Stimulated activated naive CD8-positive, alpha-beta T cell treated with anti-CD3 and anti-CD28 coated beads, Interleukin-15, Interleukin-2, amounts not matched to agents 100 U/mL and 50 U/mL, for 24 hours (primary cell): ENCODE results near the gene ADAMTSL1.

ENCODE experiments used
- ATAC-seq: fragments of 150-1000 bp; cut with Tn5 transposase; one replicate; pipeline ENCODE4 v1.10.0; 2021
- DNase-seq: peaks from one replicate; pipeline ENCODE4 v3.0.0; 2021

The ADAMTSL1 gene

DNA sequence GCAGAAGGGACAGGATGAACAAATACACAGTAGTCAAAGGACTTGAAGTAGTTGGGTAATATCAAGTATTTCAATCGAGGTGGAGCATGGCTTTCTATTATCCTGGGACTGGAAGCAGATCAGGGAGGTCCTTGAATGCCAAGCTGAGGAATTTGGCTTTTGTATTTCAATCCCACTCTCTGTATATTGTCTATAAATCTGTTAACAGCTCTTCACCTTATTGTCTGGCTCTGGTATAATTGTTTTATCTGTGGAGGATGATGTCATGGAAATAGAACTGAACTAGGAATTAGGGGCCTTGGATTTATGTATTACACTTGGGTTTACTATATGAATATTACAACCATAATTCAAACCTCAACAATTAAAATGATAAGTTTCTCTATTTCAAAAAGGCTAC lies 6.3 kb upstream of the ADAMTSL1 start:
- ATAC-seq (no peak), DNase-seq (no peak)

GRCh38 chr9:18472435-18472834 lies 1.5 kb upstream of the ADAMTSL1 start:
- ATAC-seq: no peak
- no peak for DNase-seq

DNA sequence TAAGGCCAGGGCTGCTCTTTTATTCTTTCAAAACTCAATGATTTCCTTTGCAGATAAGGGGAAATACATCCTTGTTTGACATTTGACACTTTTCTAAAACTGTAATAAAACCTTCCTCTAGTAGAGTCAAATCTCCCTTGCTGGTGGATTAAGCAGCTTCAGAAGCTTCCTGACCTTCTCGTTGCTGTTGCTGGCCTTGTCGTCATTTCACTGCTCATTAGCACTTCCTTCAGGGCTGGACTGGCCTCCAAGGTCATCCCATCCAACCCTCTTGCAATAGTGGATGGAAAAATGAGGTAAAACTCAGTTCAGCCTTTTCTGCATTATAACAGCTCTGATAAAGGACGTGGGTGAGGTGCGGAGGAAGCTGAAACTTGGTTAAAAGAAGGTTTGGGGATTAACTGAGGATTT lies 1.1 kb upstream of the ADAMTSL1 start:
- ATAC-seq (no peak), DNase-seq (no peak)

DNA sequence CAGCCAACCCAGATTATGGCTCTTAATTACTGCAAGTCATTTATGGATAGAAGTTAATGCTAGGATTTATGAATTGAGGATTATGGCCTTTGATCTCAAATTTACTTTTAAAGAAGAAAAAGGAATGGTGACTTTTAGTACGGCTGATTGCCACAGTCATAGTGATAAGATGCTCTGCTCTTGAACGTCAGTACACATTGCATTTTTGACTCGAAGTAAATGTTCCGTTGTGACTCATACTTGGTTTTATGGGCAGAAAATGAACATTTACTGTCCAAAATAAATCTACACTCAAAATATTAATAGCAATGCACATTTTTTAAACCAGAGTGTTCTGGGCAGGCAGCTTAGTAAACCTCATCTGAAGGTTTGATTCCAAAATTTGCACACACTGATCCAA lies 830 bp downstream of the ADAMTSL1 start:
- DNase-seq (no peak), ATAC-seq (no peak)

DNA sequence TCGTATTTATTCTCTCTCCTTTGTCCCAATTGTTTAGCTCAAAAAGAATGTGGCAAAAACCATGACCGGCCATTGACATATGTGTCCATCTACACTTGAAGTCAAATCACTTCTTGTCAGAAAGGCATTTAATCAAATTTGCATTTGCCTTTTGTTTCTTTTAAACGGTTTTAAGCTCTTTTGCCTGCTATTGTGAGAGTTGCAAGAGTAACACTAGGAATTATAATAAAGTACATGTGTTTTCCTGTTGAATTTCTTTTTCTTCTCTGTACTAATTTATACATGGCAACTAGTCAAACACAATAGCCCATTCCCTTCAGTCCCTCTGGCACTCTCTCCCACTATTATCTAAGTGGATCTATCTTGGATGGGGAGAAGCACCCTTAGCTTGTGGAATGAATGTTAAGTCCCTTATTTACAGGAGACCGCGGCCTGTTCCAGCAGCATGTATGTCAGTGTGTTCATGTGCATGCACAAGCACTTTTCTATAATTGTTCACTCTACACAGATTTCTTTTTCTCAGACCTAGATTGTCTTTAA lies 3.2 kb downstream of the ADAMTSL1 start:
- ATAC-seq (no peak), DNase-seq (no peak)

GRCh38 chr9:18477719-18478118 lies 3.8 kb downstream of the ADAMTSL1 start:
- no peak for ATAC-seq
- DNase-seq: no peak

DNA sequence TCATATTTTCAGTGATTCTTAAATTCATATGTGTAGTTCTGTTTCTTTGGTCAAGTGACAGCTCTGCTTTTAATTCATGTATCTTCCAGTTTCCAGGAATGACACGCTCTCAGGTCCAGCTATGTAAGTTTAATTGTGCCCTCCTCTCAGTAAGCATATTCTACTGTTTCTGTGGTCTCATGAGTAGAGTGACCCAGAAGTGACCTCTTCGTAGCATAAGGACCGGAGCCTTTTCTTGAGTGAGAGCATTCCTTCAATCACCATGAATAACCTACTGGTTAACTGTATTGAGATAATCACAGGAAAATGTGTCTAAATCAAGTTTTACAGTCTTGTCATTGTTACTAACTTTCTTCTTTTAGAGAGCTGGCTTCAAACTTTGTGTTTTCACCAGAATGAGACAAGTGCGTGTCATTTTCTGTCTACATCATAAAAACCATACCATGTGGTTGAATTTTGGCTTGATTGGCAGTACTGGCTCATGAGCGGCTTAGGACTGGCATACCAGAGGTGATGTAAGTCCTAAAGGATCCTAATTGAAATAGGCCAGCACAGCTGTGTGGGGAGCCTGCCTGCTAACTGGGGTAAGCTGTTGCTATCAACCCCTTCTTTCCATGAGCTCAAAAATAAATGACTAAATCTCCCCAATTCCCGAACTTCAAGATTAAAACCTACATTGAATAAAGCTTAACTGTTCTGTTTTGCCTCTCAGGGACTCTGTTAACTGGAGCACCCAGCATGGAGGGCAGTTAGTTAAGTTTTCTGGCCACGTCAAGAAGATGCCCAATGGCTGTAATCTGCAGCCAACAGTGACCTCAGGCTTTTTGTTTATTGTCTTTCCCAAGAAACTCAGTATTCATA lies 4.8 kb downstream of the ADAMTSL1 start:
- no peak for DNase-seq

DNA sequence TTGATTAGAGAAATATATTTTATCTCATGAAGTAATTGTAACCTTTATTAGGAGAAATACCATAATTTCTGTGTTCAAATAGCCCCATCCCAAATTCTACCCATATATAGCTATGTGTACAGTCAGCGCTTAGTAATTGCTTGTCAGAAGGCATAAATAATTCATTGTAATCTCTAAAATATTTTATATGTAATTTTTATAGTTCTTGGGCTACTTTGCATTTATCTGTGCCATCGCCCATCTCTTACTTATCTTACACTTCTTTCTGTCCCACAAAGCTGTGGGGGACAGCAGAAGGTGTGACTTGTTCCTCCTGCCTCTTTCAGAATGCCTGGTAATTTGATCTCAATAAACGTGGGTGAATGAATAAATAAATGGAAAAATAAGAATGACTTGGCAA lies 5.5 kb downstream of the ADAMTSL1 start:
- DNase-seq: no peak
- ATAC-seq: no peak

More for the DNA sequence above, 4.8 kb downstream of the ADAMTSL1 start:
- ATAC-seq: no peak

DNA sequence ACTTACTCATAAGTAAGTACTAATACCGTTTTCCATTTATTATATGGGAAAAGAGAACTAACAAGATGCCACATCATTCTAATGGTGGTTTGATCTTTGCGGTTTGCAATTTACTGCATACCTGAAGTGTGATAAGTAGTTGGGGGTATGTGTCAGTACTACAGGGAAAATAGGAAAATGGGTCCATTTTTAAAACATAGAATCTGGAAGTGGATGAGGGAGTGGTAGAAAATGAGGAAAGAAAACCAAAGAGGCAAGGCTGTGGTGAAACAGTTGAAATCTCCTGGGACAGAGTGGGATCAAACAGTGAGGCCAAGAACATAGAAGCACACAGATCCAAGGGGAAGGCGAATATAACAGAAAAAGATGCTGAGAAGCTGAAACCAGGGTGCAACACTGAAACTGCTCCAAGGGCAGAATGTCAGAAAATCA lies 6.7 kb downstream of the ADAMTSL1 start:
- ATAC-seq: no peak
- no peak for DNase-seq

DNA sequence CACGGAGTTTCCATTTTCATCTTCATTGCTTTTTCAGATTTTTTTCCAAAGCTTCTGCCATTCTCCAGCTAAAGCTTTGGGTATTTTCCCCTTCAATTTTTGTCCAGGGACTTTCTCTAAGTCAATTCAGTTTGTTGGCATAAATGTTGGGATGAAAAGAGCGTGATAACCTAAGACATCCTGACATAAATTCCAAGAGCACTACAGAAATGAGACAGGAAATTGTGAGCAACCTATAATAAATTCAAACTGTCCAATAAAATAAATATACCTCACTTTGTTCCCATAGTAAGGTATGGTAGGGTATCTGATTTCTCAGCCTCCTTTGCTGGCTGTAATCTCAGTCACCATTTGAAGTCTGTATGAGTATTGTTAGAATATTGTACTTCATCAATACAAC lies 8.4 kb downstream of the ADAMTSL1 start:
- DNase-seq: no peak
- no peak for ATAC-seq

GRCh38 chr9:18485714-18486113 lies 11.8 kb downstream of the ADAMTSL1 start:
- no peak for DNase-seq

GRCh38 chr9:18487611-18488010 lies 13.7 kb downstream of the ADAMTSL1 start:
- no peak for DNase-seq

More at GRCh38 chr9:18485714-18486113, 11.8 kb downstream of the ADAMTSL1 start:
- no peak for ATAC-seq

DNA sequence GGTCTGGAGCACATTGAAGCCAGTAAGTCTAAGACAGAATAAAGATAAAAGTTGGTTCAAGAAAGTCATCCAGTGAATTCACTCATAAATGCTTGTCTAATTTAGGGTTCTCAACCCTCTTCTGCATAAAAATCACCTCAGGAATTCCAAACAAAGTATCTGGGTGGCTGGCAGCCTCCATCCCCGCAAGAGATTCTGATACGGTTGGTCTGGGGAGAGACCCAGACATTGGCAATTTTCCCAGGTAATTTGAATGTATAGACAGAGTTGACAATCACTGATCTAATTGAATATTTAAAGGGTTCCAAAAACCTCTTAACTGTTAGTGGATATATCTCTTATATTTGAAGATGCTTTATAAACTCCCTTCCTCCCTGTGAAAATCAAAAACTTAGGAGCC lies 14.9 kb downstream of the ADAMTSL1 start:
- no peak for ATAC-seq
- DNase-seq: no peak

More at GRCh38 chr9:18487611-18488010, 13.7 kb downstream of the ADAMTSL1 start:
- ATAC-seq: no peak

DNA sequence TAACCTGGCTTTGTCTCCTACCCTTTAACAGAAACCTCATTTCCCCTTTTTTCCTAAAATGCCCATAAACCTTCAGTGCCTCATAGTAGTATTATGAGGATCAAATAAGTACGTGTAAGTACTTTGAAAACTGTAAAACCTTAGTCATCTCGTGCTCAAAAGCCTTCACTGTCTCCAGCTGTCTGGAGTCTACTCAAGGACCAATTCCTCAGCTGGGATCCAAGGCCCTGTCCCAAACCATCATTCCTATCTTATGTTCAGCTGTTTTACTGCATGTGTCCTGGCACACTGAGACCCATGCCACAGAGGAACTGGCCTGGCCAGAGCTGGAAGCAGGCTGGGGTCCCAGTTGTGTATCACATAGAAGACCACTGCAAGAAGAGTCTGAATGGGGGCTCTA lies 15.9 kb downstream of the ADAMTSL1 start:
- DNase-seq (no peak), ATAC-seq (no peak)

DNA sequence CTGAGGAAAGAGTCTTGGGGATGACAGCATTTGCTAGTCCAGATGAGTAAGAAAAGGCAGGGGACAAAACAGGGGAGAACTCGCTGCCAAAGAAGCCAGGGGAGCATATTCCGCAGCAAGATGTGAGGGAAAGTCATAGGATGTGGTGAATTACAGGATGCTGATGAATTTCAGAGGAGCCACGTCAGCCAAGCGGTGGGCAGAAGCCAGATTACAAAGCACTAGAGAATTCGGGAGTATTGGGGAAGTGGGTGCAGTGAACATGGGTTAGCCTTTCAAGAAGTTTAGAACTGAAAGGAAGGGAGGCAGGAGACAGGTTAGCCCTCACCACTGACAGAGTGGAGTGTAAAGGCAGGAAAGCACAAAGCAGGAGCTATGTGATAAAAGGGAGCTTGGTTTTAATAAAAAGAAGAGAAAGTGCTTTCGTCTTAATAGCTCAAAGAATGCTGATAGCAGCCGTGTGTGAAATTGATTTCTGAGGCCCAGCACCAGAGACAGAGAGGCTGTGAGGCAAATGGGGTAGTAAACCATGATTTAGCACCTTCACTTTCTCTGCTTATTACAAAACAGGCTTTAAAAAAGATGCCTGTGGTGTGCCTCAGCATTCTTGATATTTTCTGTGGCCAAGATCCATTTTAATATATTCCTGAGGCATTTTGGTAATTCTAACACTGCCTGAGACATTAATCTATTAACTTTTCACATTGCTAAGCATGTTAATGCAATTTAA lies 16.9 kb downstream of the ADAMTSL1 start:
- no peak for ATAC-seq
- no peak for DNase-seq

GRCh38 chr9:18492612-18493011 lies 18.7 kb downstream of the ADAMTSL1 start:
- no peak for DNase-seq
- no peak for ATAC-seq

- DNase-seq (no peak), ATAC-seq (no peak)
Observed at GRCh38 chr9:18493451-18493993, 19.6 kb downstream of the ADAMTSL1 start.

GRCh38 chr9:18495065-18495464 lies 21.1 kb downstream of the ADAMTSL1 start:
- no peak for DNase-seq
- ATAC-seq: no peak

GRCh38 chr9:18496256-18497000 lies 22.5 kb downstream of the ADAMTSL1 start:
- ATAC-seq: no peak

GRCh38 chr9:18499062-18499461 lies 25.1 kb downstream of the ADAMTSL1 start:
- ATAC-seq (no peak), DNase-seq (no peak)

More at GRCh38 chr9:18496256-18497000, 22.5 kb downstream of the ADAMTSL1 start:
- no peak for DNase-seq

DNA sequence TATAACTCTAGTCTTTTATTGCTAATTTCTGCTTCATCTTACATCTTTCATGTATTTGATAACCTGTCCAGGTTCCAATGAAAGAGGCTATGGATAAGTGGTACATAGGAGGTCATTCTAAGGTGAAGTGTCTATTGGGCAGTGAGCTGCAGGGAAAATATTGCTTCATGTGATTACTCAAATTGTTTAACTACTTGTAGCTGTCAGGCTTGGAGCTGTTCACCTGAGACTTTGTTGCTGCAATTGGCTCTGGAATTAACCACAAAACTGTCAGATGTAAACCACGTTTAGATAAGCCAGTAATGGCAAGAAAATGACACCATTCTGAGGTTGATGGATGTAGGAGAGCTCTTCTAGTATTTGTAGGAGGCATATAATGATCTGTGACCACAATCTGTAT lies 26.0 kb downstream of the ADAMTSL1 start:
- ATAC-seq (no peak), DNase-seq (no peak)

- DNase-seq (no peak), ATAC-seq (no peak)
Observed at GRCh38 chr9:18500451-18500850, 26.5 kb downstream of the ADAMTSL1 start.
